HepG2 (cell line): ENCODE results near the gene SLC22A15. TPM values are rescaled to one million over a fixed set of nuclear protein-coding genes. Genes with fewer than 3 reads are reported as not detected.

ENCODE experiments used
- ATAC-seq: fragments of 200-7000 bp; cut with Tn5 transposase; 3 replicates; pipeline ENCODE4 v1.9.1; 2020; ENCODE audit warnings: mild to moderate bottlenecking, moderate library complexity
- BruUV-seq: library from RNA; stranded (reverse); fragments of 400-500 nt; replicated peaks from 2 replicates; lab custom pipeline; 2021; lab: Mats Ljungman, UMichigan
- CTCF ChIA-PET: fragments of 300-600 bp; formaldehyde crosslinking; extraction: SDS; loops from one replicate; lab custom pipeline; 2021; ENCODE audit warnings: low total read pairs, inconsistent platforms, low intra/inter-chr PET ratio; lab: Yijun Ruan, JAX
- POLR2A ChIA-PET: fragments of 350-600 bp; sonication (Branson Sonifier 250); formaldehyde crosslinking; loops from one replicate; lab custom pipeline; 2020; ENCODE audit warnings: antibody characterized with exemption, inconsistent platforms; lab: Yijun Ruan, JAX
- DNase-seq: peaks from one replicate; pipeline ENCODE4 v3.0.0-alpha.2; 2015; ENCODE audit warnings: low spot score
- FAIRE-seq: peaks from 3 replicates; lab custom pipeline; 2011; peaks lifted over from hg19 to GRCh38; lab: Jason Lieb, UNC
- H2AFZ ChIP-seq: one replicate; pipeline ENCODE4 v1.6.1; 2011; ENCODE audit warnings: low read length, inconsistent platforms
- H3K27ac ChIP-seq: fragments of 300-600 bp; 3 replicates; pipeline ENCODE4 v1.8.0; 2011; ENCODE audit warnings: mixed run types, mild to moderate bottlenecking, mixed read lengths, low read length, inconsistent platforms; ENCODE audit not compliant: insufficient read depth; ENCODE audit errors: extremely low read length
- H3K27me3 ChIP-seq, 2 experiments: fragments of 200-600 bp in 1 of 2; 2 replicates in 1 of 2; 3 replicates in 1 of 2; pipeline versions ENCODE4 v1.6.0 to v1.8.0; 2011; ENCODE audit warnings: low read length in 2 of 2, mild to moderate bottlenecking in 2 of 2, moderate library complexity in 2 of 2, inconsistent platforms in 1 of 2; ENCODE audit not compliant: insufficient read depth in 2 of 2, control insufficient read depth in 1 of 2
- H3K36me3 ChIP-seq, 2 experiments: fragments of 200-600 bp in 1 of 2; replicated peaks in 1 of 2; 2 replicates in 1 of 2; 3 replicates in 1 of 2; pipeline versions ENCODE4 v1.5.1 to v1.8.0; 2011; ENCODE audit warnings: low read length in 2 of 2, inconsistent platforms in 1 of 2; ENCODE audit not compliant: insufficient read depth in 2 of 2, control insufficient read depth in 1 of 2
- H3K4me1 ChIP-seq: 2 replicates; pipeline ENCODE4 v1.5.1; 2012; ENCODE audit warnings: low read length, inconsistent platforms; ENCODE audit not compliant: insufficient read depth
- H3K4me2 ChIP-seq: 2 replicates; pipeline ENCODE4 v1.6.0; 2011; ENCODE audit warnings: low read depth, low read length, inconsistent platforms
- H3K4me3 ChIP-seq, 3 experiments: fragments of 200-600 bp in 1 of 3; sonication (generic), shearing (Covaris generic) in 1 of 3; replicated peaks in 1 of 3; 2 replicates each; pipeline ENCODE4 v1.5.1; 2011 to 2016; ENCODE audit warnings: low read length in 3 of 3, inconsistent platforms in 2 of 3, low read depth in 2 of 3, mild to moderate bottlenecking in 2 of 3, control low read depth in 1 of 3, mixed read lengths in 1 of 3; ENCODE audit not compliant: insufficient read depth in 1 of 3
- H3K79me2 ChIP-seq: one replicate; pipeline ENCODE4 v1.6.1; 2011; ENCODE audit warnings: low read length, inconsistent platforms; ENCODE audit not compliant: insufficient read depth
- H3K9ac ChIP-seq: 2 replicates; pipeline ENCODE4 v1.6.0; 2011; ENCODE audit warnings: mild to moderate bottlenecking, low read depth, low read length, inconsistent platforms; ENCODE audit not compliant: insufficient read depth
- H3K9me3 ChIP-seq: 2 replicates; pipeline ENCODE4 v1.5.1; 2012; ENCODE audit warnings: mild to moderate bottlenecking, low read length
- H4K20me1 ChIP-seq: 2 replicates; pipeline ENCODE4 v1.6.0; 2011; ENCODE audit warnings: inconsistent platforms, mild to moderate bottlenecking, low read length, moderate library complexity; ENCODE audit not compliant: insufficient read depth
- ATRX ChIP-seq: sonication (generic); formaldehyde crosslinking; IDR thresholded peaks from 2 replicates; pipeline ENCODE4 v1.4.0; 2020; ENCODE audit warnings: missing genetic modification reagents, borderline replicate concordance
- CHD4 ChIP-seq: fragments of 200-600 bp; sonication (generic); IDR thresholded peaks from 2 replicates; pipeline ENCODE4 v1.7.0; 2017; ENCODE audit warnings: mild to moderate bottlenecking, low read length, borderline replicate concordance
- HMG20A ChIP-seq: IDR thresholded peaks from 2 replicates; pipeline ENCODE4 v1.6.1; 2016; ENCODE audit warnings: borderline replicate concordance
- HNRNPK ChIP-seq: fragments of 200-400 bp; formaldehyde crosslinking; IDR thresholded peaks from 2 replicates; pipeline ENCODE4 v1.6.1; 2018; ENCODE audit warnings: low read length, low read depth, moderate library complexity, mild to moderate bottlenecking; ENCODE audit not compliant: poor library complexity, severe bottlenecking
- MLX ChIP-seq: IDR thresholded peaks from 2 replicates; pipeline ENCODE4 v1.6.1; 2016
- NCOA1 ChIP-seq: sonication (generic); formaldehyde crosslinking; IDR thresholded peaks from 2 replicates; pipeline ENCODE4 v1.9.0; 2021; ENCODE audit warnings: missing genetic modification reagents
- SUZ12 ChIP-seq: fragments of 150-350 bp; IDR thresholded peaks from 2 replicates; pipeline ENCODE4 v1.6.1; 2014; ENCODE audit warnings: low read depth, low read length
- TOE1 ChIP-seq: sonication (generic); formaldehyde crosslinking; IDR thresholded peaks from 2 replicates; pipeline ENCODE4 v1.4.0; 2020; ENCODE audit warnings: mild to moderate bottlenecking, missing genetic modification reagents
- U2AF2 ChIP-seq: fragments of 200-400 bp; formaldehyde crosslinking; IDR thresholded peaks from 2 replicates; pipeline ENCODE4 v1.6.1; 2017; ENCODE audit warnings: low read depth, mild to moderate bottlenecking, low read length
- ZBTB8A ChIP-seq: sonication (generic); formaldehyde crosslinking; IDR thresholded peaks from 2 replicates; pipeline ENCODE4 v1.4.0; 2020; ENCODE audit warnings: mild to moderate bottlenecking, low read depth, missing genetic modification reagents, borderline replicate concordance
- ZNF251 ChIP-seq: sonication (generic); formaldehyde crosslinking; IDR thresholded peaks from 2 replicates; pipeline ENCODE4 v1.9.0; 2021; ENCODE audit warnings: mild to moderate bottlenecking, missing genetic modification reagents
- ZNF260 ChIP-seq: sonication (generic); formaldehyde crosslinking; IDR thresholded peaks from 2 replicates; pipeline ENCODE4 v1.4.0; 2020; ENCODE audit warnings: missing genetic modification reagents, low read depth, mild to moderate bottlenecking, borderline replicate concordance
- ZNF337 ChIP-seq: sonication (generic); formaldehyde crosslinking; IDR thresholded peaks from 2 replicates; pipeline ENCODE4 v1.5.1; 2020; ENCODE audit warnings: missing genetic modification reagents, low read depth, mild to moderate bottlenecking, borderline replicate concordance
- ZNF414 ChIP-seq: sonication (generic); formaldehyde crosslinking; IDR thresholded peaks from 2 replicates; pipeline ENCODE4 v1.5.0; 2020; ENCODE audit warnings: missing genetic modification reagents
- ZNF558 ChIP-seq: sonication (generic); formaldehyde crosslinking; IDR thresholded peaks from 2 replicates; pipeline ENCODE4 v1.9.0; 2022; ENCODE audit warnings: mild to moderate bottlenecking, missing genetic modification reagents, borderline replicate concordance
- ZNF703 ChIP-seq: sonication (generic); formaldehyde crosslinking; IDR thresholded peaks from 2 replicates; pipeline ENCODE4 v1.5.1; 2020; ENCODE audit warnings: missing genetic modification reagents, mild to moderate bottlenecking, moderate library complexity, borderline replicate concordance
- ZNF709 ChIP-seq: sonication (generic); formaldehyde crosslinking; IDR thresholded peaks from 2 replicates; pipeline ENCODE4 v1.5.0; 2020; ENCODE audit warnings: mild to moderate bottlenecking, missing genetic modification reagents
- ZNF747 ChIP-seq: sonication (generic); formaldehyde crosslinking; IDR thresholded peaks from 2 replicates; pipeline ENCODE4 v1.8.1; 2023; ENCODE audit warnings: missing genetic modification reagents, mild to moderate bottlenecking, borderline replicate concordance
- WGBS: methylation state at CpG from one replicate; pipeline ENCODE4 v1.1.6; 2017; ENCODE audit warnings: low lambda C conversion rate; 5-methylcytosine and 5-hydroxymethylcytosine counted together
- in situ Hi-C: cut with HindIII; loops from 2 replicates; pipeline ENCODE4 v1.10.0; 2017; ENCODE audit warnings: low pct_unique_long_range_greater_than_20kb; ENCODE audit not compliant: extremely low pct_ligation_motif_present
- intact Hi-C: fragments of 100-400 bp; cut with micrococcal nuclease; formaldehyde crosslinking; loops from one replicate; pipeline ENCODE4 v1.10.0; 2022; ENCODE audit not compliant: unreplicated experiment
- polyA plus RNA-seq, 8 experiments: library from polyadenylated mRNA; depleted of rRNA in 3 of 8; stranded (reverse) in 7 of 8; unstranded in 1 of 8; fragments of >200 nt; fragmentation: Illumina TruSeq in 4 of 8; extraction: Trizol in 4 of 8; gene quantifications; 2 replicates each; pipeline versions ENCODE4 v1.2.1 to v1.2.3, GENCODE V29; 2011 to 2016; ENCODE audit warnings: low read depth in 4 of 8, missing spikeins in 1 of 8, mixed read lengths in 1 of 8; ENCODE audit not compliant: insufficient read depth in 1 of 8
- total RNA-seq, 5 experiments: library from RNA; depleted of rRNA; stranded (reverse); fragments of >200 nt; fragmentation: Illumina TruSeq; extraction: Trizol; gene quantifications; 2 replicates each; pipeline ENCODE4 v1.2.3, GENCODE V29; 2016; ENCODE audit warnings: low read depth in 1 of 5
- TF ChIP-seq, protein P1 (sequence below): sonication (generic); formaldehyde crosslinking; IDR thresholded peaks from 2 replicates; pipeline ENCODE4 v1.5.1; 2020; ENCODE audit warnings: missing genetic modification reagents, mild to moderate bottlenecking, borderline replicate concordance
- TF ChIP-seq, protein P2 (sequence below): sonication (generic); formaldehyde crosslinking; IDR thresholded peaks from 2 replicates; pipeline ENCODE4 v1.5.0; 2020; ENCODE audit warnings: missing genetic modification reagents

Gene SLC22A15
- total and polyA plus RNA-seq, 2 of the 13 experiments (the other 11 are each of a cell fraction or from before 2014, with no cell fraction given): 0.24 to 1.7 TPM

GRCh38 chr1:116118471-116118870, 142.2 kb downstream of the SLC22A15 start:
- intact Hi-C loops: no loop called here
- Histone ChIP-seq H3K27me3 (no peaks in the 10 kb centered on the region), H3K4me3 (no peak overlapping the region), H3K27ac (no peak overlapping the region), H3K9me3 (no peaks in the 10 kb centered on the region), H3K4me2 (no peak overlapping the region), H2AFZ (no peak overlapping the region), H3K79me2 (no peaks in the 10 kb centered on the region), H3K4me1 (peaks cover 39% of the 10 kb centered on the region), H4K20me1 (no peaks in the 10 kb centered on the region), H3K36me3 (no peaks in the 10 kb centered on the region), H3K9ac (no peak overlapping the region)
- 95% methylated on average over 3 of the region's 3 CpGs for WGBS
- no TSS peak for BruUV-seq
- CTCF ChIA-PET: no interaction called here
- DNase-seq (no peak), ATAC-seq (no peak), FAIRE-seq (no peak)
- POLR2A ChIA-PET: no interaction called here
- TF ChIP-seq ZNF709 (CRISPR knock-in tag): no peak
- no peak for TF ChIP-seq ZNF703 (CRISPR knock-in tag)
- TF ChIP-seq ZNF337 (CRISPR knock-in tag): no peak
- no peak for TF ChIP-seq SUZ12
- TF ChIP-seq NCOA1: no peak
- TF ChIP-seq CHD4: no peak
- TF ChIP-seq ZNF558: no peak
- no peak for TF ChIP-seq HMG20A
- TF ChIP-seq, protein P1, sequence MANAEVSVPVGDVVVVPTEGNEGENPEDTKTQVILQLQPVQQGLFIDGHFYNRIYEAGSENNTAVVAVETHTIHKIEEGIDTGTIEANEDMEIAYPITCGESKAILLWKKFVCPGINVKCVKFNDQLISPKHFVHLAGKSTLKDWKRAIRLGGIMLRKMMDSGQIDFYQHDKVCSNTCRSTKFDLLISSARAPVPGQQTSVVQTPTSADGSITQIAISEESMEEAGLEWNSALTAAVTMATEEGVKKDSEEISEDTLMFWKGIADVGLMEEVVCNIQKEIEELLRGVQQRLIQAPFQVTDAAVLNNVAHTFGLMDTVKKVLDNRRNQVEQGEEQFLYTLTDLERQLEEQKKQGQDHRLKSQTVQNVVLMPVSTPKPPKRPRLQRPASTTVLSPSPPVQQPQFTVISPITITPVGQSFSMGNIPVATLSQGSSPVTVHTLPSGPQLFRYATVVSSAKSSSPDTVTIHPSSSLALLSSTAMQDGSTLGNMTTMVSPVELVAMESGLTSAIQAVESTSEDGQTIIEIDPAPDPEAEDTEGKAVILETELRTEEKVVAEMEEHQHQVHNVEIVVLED (CRISPR knock-in tag): no peak
- TF ChIP-seq ATRX (CRISPR knock-in tag): no peak
- TF ChIP-seq ZBTB8A (CRISPR knock-in tag): no peak
- no peak for TF ChIP-seq TOE1 (CRISPR knock-in tag)
- no peak for TF ChIP-seq ZNF251 (CRISPR knock-in tag)
- TF ChIP-seq, protein P2, sequence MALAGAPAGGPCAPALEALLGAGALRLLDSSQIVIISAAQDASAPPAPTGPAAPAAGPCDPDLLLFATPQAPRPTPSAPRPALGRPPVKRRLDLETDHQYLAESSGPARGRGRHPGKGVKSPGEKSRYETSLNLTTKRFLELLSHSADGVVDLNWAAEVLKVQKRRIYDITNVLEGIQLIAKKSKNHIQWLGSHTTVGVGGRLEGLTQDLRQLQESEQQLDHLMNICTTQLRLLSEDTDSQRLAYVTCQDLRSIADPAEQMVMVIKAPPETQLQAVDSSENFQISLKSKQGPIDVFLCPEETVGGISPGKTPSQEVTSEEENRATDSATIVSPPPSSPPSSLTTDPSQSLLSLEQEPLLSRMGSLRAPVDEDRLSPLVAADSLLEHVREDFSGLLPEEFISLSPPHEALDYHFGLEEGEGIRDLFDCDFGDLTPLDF (CRISPR knock-in tag): no peak
- TF ChIP-seq ZNF747 (CRISPR knock-in tag): no peak
- TF ChIP-seq MLX (CRISPR knock-in tag): no peak
- TF ChIP-seq ZNF414 (CRISPR knock-in tag): no peak
- TF ChIP-seq ZNF260: no peak
- TF ChIP-seq U2AF2: no peak
- TF ChIP-seq HNRNPK: no peak
- in situ Hi-C loops: no loop called here
